ENCODE data around the gene CLIP4. TPM values are rescaled to one million over a fixed set of nuclear protein-coding genes. Genes with fewer than 3 reads are reported as not detected.
"Not testable (repeated sequence)": the region's sequence is repeated elsewhere in the genome, so short reads cannot be mapped to it uniquely, and the experiment has no call there.

Gene CLIP4
- total and polyA plus RNA-seq, 2 experiments from 2014 or later, result 4.2 to 7.0 TPM

- peak in 1 of 2 donors; percentile 52 for DNase-seq (ENCODE audit: low read depth in 1 of 2, low spot score in 1 of 2)
- no peaks in the 10 kb centered on the region for H3K9me3 ChIP-seq (ENCODE audit: low read depth)
- H3K27ac ChIP-seq, result no peak overlapping the region
- H3K27me3 ChIP-seq, result no peaks in the 10 kb centered on the region
- no peaks in the 10 kb centered on the region for H3K4me1 ChIP-seq (ENCODE audit: low read depth)
- no peaks in the 10 kb centered on the region for H3K36me3 ChIP-seq
- TF ChIP-seq CTCF (IDR thresholded peaks at IDR 0.05; ENCODE audit: low read depth, low read length), result no peak
- no peak overlapping the region for H3K4me3 ChIP-seq
Measured at GRCh38 chr2:29106980-29107388, 8.2 kb upstream of the CLIP4 start.

GRCh38 chr2:29107547-29107946 is 7.7 kb upstream of the CLIP4 start:
- H3K4me3 ChIP-seq; H3K27me3 ChIP-seq; H3K4me1 ChIP-seq (ENCODE audit: low read depth); DNase-seq (ENCODE audit: low read depth in 1 of 2, low spot score in 1 of 2); H3K9me3 ChIP-seq (ENCODE audit: low read depth); H3K36me3 ChIP-seq; H3K27ac ChIP-seq: not testable (repeated sequence)

- Histone ChIP-seq H3K9me3 (ENCODE audit: low read depth) (no peaks in the 10 kb centered on the region), H3K36me3 (no peaks in the 10 kb centered on the region), H3K27ac (no peak overlapping the region), H3K4me3 (no peak overlapping the region), H3K27me3 (no peaks in the 10 kb centered on the region), H3K4me1 (ENCODE audit: low read depth) (peaks cover 6% of the 10 kb centered on the region)
- DNase-seq (ENCODE audit: low read depth in 1 of 2, low spot score in 1 of 2), result peak in 1 of 2 donors; percentile 93
- TF ChIP-seq CTCF (IDR thresholded peaks at IDR 0.05; ENCODE audit: low read depth, low read length), result no peak
Measured at GRCh38 chr2:29108225-29108624, 7.0 kb upstream of the CLIP4 start.

DNA sequence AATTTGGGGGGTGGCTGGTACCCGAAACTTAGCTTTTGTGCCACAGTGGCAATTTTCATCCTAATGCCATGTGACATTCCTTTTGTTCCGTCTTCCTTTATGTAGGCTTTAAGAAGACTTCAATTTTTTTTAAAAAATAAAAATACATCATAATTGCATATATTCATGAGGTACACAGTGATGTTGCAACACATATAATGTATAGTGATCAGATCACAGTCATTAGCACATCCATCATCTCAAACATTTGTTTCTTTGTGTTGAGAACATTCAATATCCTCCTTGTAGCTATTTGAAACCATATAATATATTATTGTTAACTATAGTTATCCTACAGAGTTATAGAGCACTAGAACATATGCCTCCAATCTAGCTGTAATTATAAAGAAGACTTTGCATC is 6.0 kb upstream of the CLIP4 start:
- no peak overlapping the region for H3K4me3 ChIP-seq
- H3K27ac ChIP-seq, result no peak overlapping the region
- no peak for DNase-seq (ENCODE audit: low read depth in 1 of 2, low spot score in 1 of 2)
- H3K27me3 ChIP-seq, result no peaks in the 10 kb centered on the region
- no peak for TF ChIP-seq CTCF (IDR thresholded peaks at IDR 0.05; ENCODE audit: low read depth, low read length)
- no peaks in the 10 kb centered on the region for H3K9me3 ChIP-seq (ENCODE audit: low read depth)
- H3K4me1 ChIP-seq (ENCODE audit: low read depth), result peaks cover 6% of the 10 kb centered on the region
- no peaks in the 10 kb centered on the region for H3K36me3 ChIP-seq

- Histone ChIP-seq H3K4me3 (no peak overlapping the region), H3K36me3 (no peaks in the 10 kb centered on the region), H3K4me1 (ENCODE audit: low read depth) (peaks cover 6% of the 10 kb centered on the region), H3K9me3 (ENCODE audit: low read depth) (no peaks in the 10 kb centered on the region), H3K27ac (no peak overlapping the region), H3K27me3 (peaks cover 8% of the 10 kb centered on the region)
- TF ChIP-seq CTCF (IDR thresholded peaks at IDR 0.05; ENCODE audit: low read depth, low read length), result no peak
- DNase-seq (ENCODE audit: low read depth in 1 of 2, low spot score in 1 of 2), result no peak
Measured at GRCh38 chr2:29110916-29111535, 4.2 kb upstream of the CLIP4 start.

DNA sequence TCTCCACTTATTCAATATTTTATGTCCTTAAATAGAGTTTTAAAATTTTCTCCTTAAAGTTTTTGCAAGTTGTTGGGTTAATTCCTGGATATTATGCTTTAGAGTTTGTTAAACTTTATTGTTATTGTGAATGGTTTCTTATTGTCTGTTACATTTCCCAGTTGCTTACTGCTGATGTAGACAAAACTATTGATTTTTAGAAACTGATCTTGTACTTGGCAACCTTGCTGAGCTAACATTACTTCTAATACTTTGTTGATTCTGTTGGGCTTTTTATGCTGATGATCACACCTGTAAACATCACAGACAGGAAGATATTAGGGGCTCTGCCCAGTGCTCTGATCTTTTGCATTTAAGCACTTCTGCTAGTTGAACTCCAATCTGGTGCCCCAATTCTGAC is 2.8 kb upstream of the CLIP4 start:
- Histone ChIP-seq H3K4me3 (no peak overlapping the region), H3K4me1 (ENCODE audit: low read depth) (peaks cover 6% of the 10 kb centered on the region), H3K27me3 (peaks cover 22% of the 10 kb centered on the region), H3K36me3 (no peaks in the 10 kb centered on the region), H3K9me3 (ENCODE audit: low read depth) (no peaks in the 10 kb centered on the region), H3K27ac (no peak overlapping the region)
- no peak for TF ChIP-seq CTCF (IDR thresholded peaks at IDR 0.05; ENCODE audit: low read depth, low read length)
- no peak for DNase-seq (ENCODE audit: low read depth in 1 of 2, low spot score in 1 of 2)

All from cardiac muscle cell (in vitro differentiated cells and primary cell).